Epithelial cell of prostate (primary cell): ENCODE data around the gene PRKACB.
A peak's percentile ranks its signal among the peaks of the same experiment; 100 is the strongest.

Experiments
- DNase-seq: peaks from one replicate; pipeline ENCODE4 v3.0.0-alpha.2; 2011; ENCODE audit warnings: low read depth, low spot score
- H3K27ac ChIP-seq: fragments of 450-650 bp; 2 replicates; pipeline ENCODE4 v1.5.1; 2017; ENCODE audit warnings: mild to moderate bottlenecking

Gene PRKACB

GRCh38 chr1:84152649-84153056, 8.6 kb downstream of the PRKACB start:
- H3K27ac ChIP-seq: no peak overlapping the region
- DNase-seq: no peak

- no peak for DNase-seq
- H3K27ac ChIP-seq: no peak overlapping the region
Observed at GRCh38 chr1:84155517-84155916, 11.4 kb downstream of the PRKACB start.

- peak overlapping the region; percentile 11 for H3K27ac ChIP-seq
- DNase-seq: peak; percentile 76
Observed at GRCh38 chr1:84156210-84156621, 12.1 kb downstream of the PRKACB start.

GRCh38 chr1:84159533-84160240, 15.6 kb downstream of the PRKACB start:
- H3K27ac ChIP-seq: no peak overlapping the region
- DNase-seq: no peak

GRCh38 chr1:84162295-84162694, 18.2 kb downstream of the PRKACB start:
- no peak for DNase-seq
- H3K27ac ChIP-seq: no peak overlapping the region

GRCh38 chr1:84163123-84163931, 19.3 kb downstream of the PRKACB start:
- no peak for DNase-seq
- H3K27ac ChIP-seq: no peak overlapping the region

- no peak for DNase-seq
Observed at GRCh38 chr1:84164161-84164560, 20.1 kb downstream of the PRKACB start.

GRCh38 chr1:84164567-84165021, 20.5 kb downstream of the PRKACB start:
- no peak overlapping the region for H3K27ac ChIP-seq

More at GRCh38 chr1:84164161-84164560, 20.1 kb downstream of the PRKACB start:
- H3K27ac ChIP-seq: no peak overlapping the region

GRCh38 chr1:84165601-84166000, 21.5 kb downstream of the PRKACB start:
- H3K27ac ChIP-seq: no peak overlapping the region
- DNase-seq: no peak

More at GRCh38 chr1:84164567-84165021, 20.5 kb downstream of the PRKACB start:
- no peak for DNase-seq

GRCh38 chr1:84166797-84167196, 22.7 kb downstream of the PRKACB start:
- no peak for DNase-seq
- H3K27ac ChIP-seq: no peak overlapping the region

GRCh38 chr1:84168783-84169182, 24.7 kb downstream of the PRKACB start:
- no peak overlapping the region for H3K27ac ChIP-seq
- no peak for DNase-seq

GRCh38 chr1:84170171-84170570, 26.1 kb downstream of the PRKACB start:
- no peak for DNase-seq
- no peak overlapping the region for H3K27ac ChIP-seq

- DNase-seq: no peak
- H3K27ac ChIP-seq: no peak overlapping the region
Observed at GRCh38 chr1:84171481-84171880, 27.4 kb downstream of the PRKACB start.

GRCh38 chr1:84174051-84174556, 30.0 kb downstream of the PRKACB start:
- DNase-seq: peak; percentile 0
- H3K27ac ChIP-seq: peak overlapping the region; percentile 49

- no peak for DNase-seq
- no peak overlapping the region for H3K27ac ChIP-seq
Observed at GRCh38 chr1:84181350-84182005, 37.4 kb downstream of the PRKACB start.

- no peak overlapping the region for H3K27ac ChIP-seq
- no peak for DNase-seq
Observed at GRCh38 chr1:84190455-84190854, 46.4 kb downstream of the PRKACB start.

- H3K27ac ChIP-seq: no peak overlapping the region
- DNase-seq: no peak
Observed at GRCh38 chr1:84192681-84193080, 48.6 kb downstream of the PRKACB start.

GRCh38 chr1:84198832-84199231, 54.8 kb downstream of the PRKACB start:
- no peak for DNase-seq
- H3K27ac ChIP-seq: no peak overlapping the region

GRCh38 chr1:84199257-84199656, 55.2 kb downstream of the PRKACB start:
- H3K27ac ChIP-seq: no peak overlapping the region
- no peak for DNase-seq

- DNase-seq: no peak
- H3K27ac ChIP-seq: no peak overlapping the region
Observed at GRCh38 chr1:84202126-84202525, 58.1 kb downstream of the PRKACB start.

GRCh38 chr1:84206375-84206774, 62.3 kb downstream of the PRKACB start:
- no peak for DNase-seq
- no peak overlapping the region for H3K27ac ChIP-seq
